K562 (cell line): ENCODE measurements around the gene CERS2. TPM values are rescaled to one million over a fixed set of nuclear protein-coding genes. Genes with fewer than 3 reads are reported as not detected.

Experiments
- BCOR ChIP-seq: fragments of 450-650 bp; IDR thresholded peaks from 2 replicates; pipeline ENCODE4 v1.6.1; 2016
- E2F6 ChIP-seq, 2 experiments: IDR thresholded peaks; 2 replicates each; pipeline ENCODE4 v1.6.1; 2011; ENCODE audit warnings: borderline replicate concordance in 1 of 2, control low read depth in 1 of 2, low read depth in 1 of 2, low read length in 1 of 2, mild to moderate bottlenecking in 1 of 2, mixed read lengths in 1 of 2, moderate library complexity in 1 of 2; ENCODE audit not compliant: insufficient read depth in 1 of 2, insufficient read length in 1 of 2, poor library complexity in 1 of 2, severe bottlenecking in 1 of 2; ENCODE audit errors: extremely low read depth in 1 of 2
- EGR1 ChIP-seq: fragments of 450-650 bp; conservative IDR thresholded peaks from 2 replicates; pipeline ENCODE4 v1.6.1; 2017; ENCODE audit warnings: mild to moderate bottlenecking
- FOXK1 ChIP-seq: sonication (generic); formaldehyde crosslinking; IDR thresholded peaks from 2 replicates; pipeline ENCODE4 v1.8.0; 2022; ENCODE audit warnings: missing genetic modification reagents, mild to moderate bottlenecking, borderline replicate concordance
- JUN ChIP-seq, 2 experiments: sonication (generic) in 1 of 2; formaldehyde crosslinking in 1 of 2; IDR thresholded peaks; 2 replicates each; pipeline versions ENCODE4 v1.6.1 to v1.8.0; 2012 to 2022; ENCODE audit warnings: borderline replicate concordance in 2 of 2, mild to moderate bottlenecking in 2 of 2, improper control_type of control experiment in 1 of 2, low read depth in 1 of 2, low read length in 1 of 2, missing genetic modification reagents in 1 of 2
- KAT8 ChIP-seq: fragments of 450-650 bp; IDR thresholded peaks from 2 replicates; pipeline ENCODE4 v1.6.1; 2016; ENCODE audit warnings: low read depth, mild to moderate bottlenecking
- MTA2 ChIP-seq: fragments of 450-650 bp; IDR thresholded peaks from 2 replicates; pipeline ENCODE4 v1.6.1; 2016; ENCODE audit warnings: low read depth
- NR1H2 ChIP-seq: sonication (generic); formaldehyde crosslinking; IDR thresholded peaks from 2 replicates; pipeline ENCODE4 v1.4.0; 2020; ENCODE audit warnings: mild to moderate bottlenecking, missing genetic modification reagents
- NRF1 ChIP-seq, 2 experiments: fragments of 450-650 bp; IDR thresholded peaks in 1 of 2; conservative IDR thresholded peaks in 1 of 2; 2 replicates each; pipeline ENCODE4 v1.6.1; 2014; ENCODE audit warnings: mild to moderate bottlenecking in 2 of 2
- POU5F1 ChIP-seq: fragments of 150-350 bp; IDR thresholded peaks from 2 replicates; pipeline ENCODE4 v1.6.1; 2014; ENCODE audit warnings: borderline replicate concordance, low read length, low read depth, mild to moderate bottlenecking; ENCODE audit not compliant: partially characterized antibody
- RBFOX2 ChIP-seq: fragments of 200-400 bp; formaldehyde crosslinking; IDR thresholded peaks from 2 replicates; pipeline ENCODE4 v1.6.1; 2017; ENCODE audit warnings: low read depth, mild to moderate bottlenecking, low read length, moderate library complexity
- RNF2 ChIP-seq: sonication (generic); IDR thresholded peaks from 2 replicates; pipeline ENCODE4 v1.6.1; 2016
- SREBF2 ChIP-seq: sonication (generic); formaldehyde crosslinking; IDR thresholded peaks from 2 replicates; pipeline ENCODE4 v1.4.0; 2020; ENCODE audit warnings: mild to moderate bottlenecking, missing genetic modification reagents
- TAF1 ChIP-seq: IDR thresholded peaks from 2 replicates; pipeline ENCODE4 v1.6.1; 2011; ENCODE audit warnings: mild to moderate bottlenecking, low read length, moderate library complexity; ENCODE audit not compliant: insufficient read depth, control insufficient read depth, severe bottlenecking; ENCODE audit errors: extremely low read depth
- TAF7 ChIP-seq: fragments of 450-650 bp; IDR thresholded peaks from 2 replicates; pipeline ENCODE4 v1.6.1; 2016; ENCODE audit warnings: missing genetic modification characterization, missing compliant biosample characterization
- ZFP1 ChIP-seq: fragments of 450-650 bp; formaldehyde crosslinking; IDR thresholded peaks from 2 replicates; pipeline ENCODE4 v1.4.0; 2020; ENCODE audit warnings: mild to moderate bottlenecking, mixed read lengths
- ZNF134 ChIP-seq: fragments of 250-450 bp; sonication (Bioruptor Pico); conservative IDR thresholded peaks from 2 replicates; pipeline ENCODE4 v1.4.0; 2020
- ZNF165 ChIP-seq: fragments of 250-450 bp; sonication (Bioruptor Pico); IDR thresholded peaks from 2 replicates; pipeline ENCODE4 v1.4.0; 2020; ENCODE audit warnings: borderline replicate concordance
- ZNF398 ChIP-seq: fragments of 250-450 bp; sonication (Bioruptor Pico); IDR thresholded peaks from 2 replicates; pipeline ENCODE4 v1.8.0; 2021; ENCODE audit warnings: moderate library complexity, mild to moderate bottlenecking, inconsistent platforms
- polyA plus RNA-seq, 8 experiments: library from polyadenylated mRNA; depleted of rRNA in 4 of 8; stranded (reverse) in 5 of 8; unstranded in 3 of 8; fragments of >200 nt; fragmentation: Nextera tagmentation in 2 of 8; fragmentation: Illumina TruSeq in 1 of 8; extraction: Ambion mirVana in 2 of 8; extraction: Trizol in 1 of 8; gene quantifications; 2 replicates each; pipeline versions ENCODE4 v1.2.1 to v1.2.3, GENCODE V29; 2011 to 2014; ENCODE audit warnings: inconsistent platforms in 1 of 8, missing spikeins in 1 of 8
- total RNA-seq, 7 experiments: library from RNA; depleted of rRNA in 6 of 7; stranded (reverse); fragments of >200 nt in 6 of 7; fragmentation: Illumina TruSeq in 2 of 7; extraction: Trizol in 2 of 7; gene quantifications; 2 replicates each; pipeline versions ENCODE4 v1.2.1 to v1.2.3, GENCODE V29; 2011 to 2021; ENCODE audit warnings: low replicate concordance in 1 of 7
- TF ChIP-seq, protein P1 (sequence below): fragments of 450-650 bp; IDR thresholded peaks from 2 replicates; pipeline ENCODE4 v1.6.1; 2016; ENCODE audit warnings: antibody characterized with exemption
- TF ChIP-seq, protein P2 (sequence below): fragments of 450-650 bp; IDR thresholded peaks from 2 replicates; pipeline ENCODE4 v1.6.1; 2018; ENCODE audit warnings: mild to moderate bottlenecking, low read depth; ENCODE audit not compliant: partially characterized antibody

CERS2 gene
- total and polyA plus RNA-seq, 9 of the 15 experiments (the other 6 are each of a cell fraction or from before 2014, with no cell fraction given), result 23.4 to 295 (median 132) TPM

DNA sequence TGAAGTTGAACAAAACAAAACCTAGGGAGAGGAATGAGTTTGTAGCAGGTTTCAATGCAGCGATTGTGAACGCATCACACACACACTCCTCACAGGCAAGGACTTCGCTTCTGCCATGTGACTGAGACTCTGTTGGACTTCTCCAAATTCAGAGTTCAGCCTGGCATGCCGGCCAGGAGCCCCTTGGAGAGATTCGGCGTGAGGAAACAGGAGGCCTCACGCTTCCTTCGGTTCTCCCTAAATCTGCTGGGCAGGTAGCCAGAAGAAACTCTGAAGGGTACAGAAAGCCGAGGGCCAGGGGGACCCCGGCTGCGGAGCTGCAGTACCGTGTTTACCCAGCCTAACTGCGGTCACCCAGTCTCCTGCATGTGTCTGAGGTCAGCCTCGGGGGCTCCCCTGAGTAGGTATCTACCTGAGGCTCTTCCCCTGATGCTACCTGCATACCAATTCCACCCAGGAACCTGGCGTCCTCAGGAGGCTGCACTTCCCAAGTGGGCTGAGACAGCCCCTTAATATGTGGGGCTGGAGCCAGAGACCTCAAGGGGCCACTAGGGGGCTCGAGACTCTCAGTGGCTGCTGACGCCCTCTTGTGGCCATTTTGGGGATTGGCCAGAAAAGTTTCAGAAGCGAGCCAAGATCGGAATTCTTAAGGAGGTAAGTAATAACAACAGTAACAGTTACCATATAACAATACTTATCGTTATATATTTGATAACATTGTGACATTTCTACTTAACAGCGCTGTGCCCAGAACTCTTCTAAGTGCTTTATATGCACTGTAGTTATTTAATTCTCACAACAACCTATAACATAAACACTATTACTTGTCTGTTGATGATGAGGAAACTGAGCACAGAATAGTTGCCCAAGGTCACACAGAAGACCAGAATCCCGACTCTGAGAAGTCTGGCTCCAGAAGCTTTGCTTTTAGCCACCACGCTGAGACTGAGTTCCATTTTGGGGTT lies 4.7 kb upstream of the CERS2 start (continued):
- no peak for TF ChIP-seq ZNF398 (CRISPR knock-in tag)
- TF ChIP-seq RNF2, result 0 out of 2 replicates have a peak, but pooled peaks have one; percentile 31
- TF ChIP-seq TAF7 (tag), result no peak
- TF ChIP-seq ZNF134 (CRISPR knock-in tag), result no peak
- no peak for TF ChIP-seq NRF1 (conservative IDR thresholded peaks at IDR 0.05 in 1 of 2, IDR thresholded peaks at IDR 0.05 in 1 of 2)
- no peak for TF ChIP-seq POU5F1
- peak; percentile 56 for TF ChIP-seq RBFOX2
- TF ChIP-seq TAF1, result peak; percentile 14
- TF ChIP-seq ZNF165 (CRISPR knock-in tag), result no peak
- TF ChIP-seq E2F6 (IDR thresholded peaks at IDR 0.05; ENCODE audit: borderline replicate concordance in 1 of 2, extremely low read depth in 1 of 2, insufficient read depth in 1 of 2, insufficient read length in 1 of 2, low read depth in 1 of 2, low read length in 1 of 2, poor library complexity in 1 of 2, severe bottlenecking in 1 of 2), result no peak
- TF ChIP-seq MTA2, result no peak
- TF ChIP-seq EGR1, result no peak
- TF ChIP-seq FOXK1, result peak; percentile 79; the same call in 1 of the 2 replicates
- no peak for TF ChIP-seq KAT8
- no peak for TF ChIP-seq SREBF2 (CRISPR knock-in tag)
- no peak for TF ChIP-seq NR1H2 (CRISPR knock-in tag)
- TF ChIP-seq, protein P1, sequence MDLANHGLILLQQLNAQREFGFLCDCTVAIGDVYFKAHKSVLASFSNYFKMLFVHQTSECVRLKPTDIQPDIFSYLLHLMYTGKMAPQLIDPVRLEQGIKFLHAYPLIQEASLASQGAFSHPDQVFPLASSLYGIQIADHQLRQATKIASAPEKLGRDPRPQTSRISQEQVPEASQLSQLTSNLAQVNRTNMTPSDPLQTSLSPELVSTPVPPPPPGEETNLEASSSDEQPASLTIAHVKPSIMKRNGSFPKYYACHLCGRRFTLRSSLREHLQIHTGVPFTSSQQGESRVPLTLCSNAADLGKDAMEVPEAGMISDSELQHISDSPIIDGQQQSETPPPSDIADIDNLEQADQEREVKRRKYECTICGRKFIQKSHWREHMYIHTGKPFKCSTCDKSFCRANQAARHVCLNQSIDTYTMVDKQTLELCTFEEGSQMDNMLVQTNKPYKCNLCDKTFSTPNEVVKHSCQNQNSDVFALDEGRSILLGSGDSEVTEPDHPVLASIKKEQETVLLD, result 0 out of 2 replicates have a peak, but pooled peaks have one; percentile 50
- no peak for TF ChIP-seq ZFP1 (CRISPR knock-in tag)
- 0 out of 2 replicates have a peak, but pooled peaks have one; percentile 6 for TF ChIP-seq BCOR
- TF ChIP-seq, protein P2, sequence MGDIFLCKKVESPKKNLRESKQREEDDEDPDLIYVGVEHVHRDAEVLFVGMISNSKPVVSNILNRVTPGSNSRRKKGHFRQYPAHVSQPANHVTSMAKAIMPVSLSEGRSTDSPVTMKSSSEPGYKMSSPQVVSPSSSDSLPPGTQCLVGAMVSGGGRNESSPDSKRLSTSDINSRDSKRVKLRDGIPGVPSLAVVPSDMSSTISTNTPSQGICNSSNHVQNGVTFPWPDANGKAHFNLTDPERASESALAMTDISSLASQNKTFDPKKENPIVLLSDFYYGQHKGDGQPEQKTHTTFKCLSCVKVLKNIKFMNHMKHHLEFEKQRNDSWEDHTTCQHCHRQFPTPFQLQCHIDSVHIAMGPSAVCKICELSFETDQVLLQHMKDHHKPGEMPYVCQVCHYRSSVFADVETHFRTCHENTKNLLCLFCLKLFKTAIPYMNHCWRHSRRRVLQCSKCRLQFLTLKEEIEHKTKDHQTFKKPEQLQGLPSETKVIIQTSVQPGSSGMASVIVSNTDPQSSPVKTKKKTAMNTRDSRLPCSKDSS, result no peak
- TF ChIP-seq JUN (IDR thresholded peaks at IDR 0.05; ENCODE audit: borderline replicate concordance, low read depth, low read length), result peak; percentile 59; the same call in 1 of the 2 replicates
- TF ChIP-seq JUN (CRISPR knock-in tag; IDR thresholded peaks at IDR 0.05; ENCODE audit: borderline replicate concordance), result no peak
